HFFc6 (cell line): ENCODE measurements around the gene UGT1A7. TPM values are rescaled to one million over a fixed set of nuclear protein-coding genes. Genes with fewer than 3 reads are reported as not detected.

Experiments used
- DNase-seq: peaks from one replicate; pipeline ENCODE4 v3.0.0-alpha.2; 2018
- H3K27ac Mint-ChIP-seq: 2 replicates; pipeline ENCODE4 v1.8.0; 2020; ENCODE audit warnings: mild to moderate bottlenecking, mixed read lengths
- H3K27me3 Mint-ChIP-seq: 2 replicates; pipeline ENCODE4 v1.8.0; 2021; ENCODE audit warnings: mild to moderate bottlenecking, moderate library complexity, mixed read lengths; ENCODE audit not compliant: insufficient read depth
- H3K36me3 Mint-ChIP-seq: 2 replicates; pipeline ENCODE4 v1.8.0; 2021; ENCODE audit warnings: low read depth, mixed read lengths
- H3K4me1 Mint-ChIP-seq: 2 replicates; pipeline ENCODE4 v1.8.0; 2020; ENCODE audit warnings: low read depth, mixed read lengths
- H3K4me3 Mint-ChIP-seq: 2 replicates; pipeline ENCODE4 v1.8.0; 2020; ENCODE audit warnings: mild to moderate bottlenecking, moderate library complexity, mixed read lengths
- H3K9me3 Mint-ChIP-seq: 2 replicates; pipeline ENCODE4 v1.8.0; 2020; ENCODE audit warnings: mild to moderate bottlenecking, mixed read lengths
- total RNA-seq, 6 experiments: library from RNA; stranded (reverse); fragmentation: NEBNext Ultra II Directional; extraction: Animal tissue kit (Norgen Biotek cat#: 25700); gene quantifications; 2 replicates in 1 of 6; 3 replicates in 5 of 6; pipeline ENCODE4 v1.2.3, GENCODE V29; 2021
- TF ChIP-seq, protein P1 (sequence below): fragments of 200-600 bp; sonication (generic); IDR thresholded peaks from 2 replicates; pipeline ENCODE4 v1.5.0; 2021; ENCODE audit warnings: antibody characterized with exemption, mild to moderate bottlenecking

UGT1A7 gene
- total RNA-seq, 6 experiments from 2014 or later, result not detected

- no peaks in the 10 kb centered on the region for H3K9me3 Mint-ChIP-seq
- no peaks in the 10 kb centered on the region for H3K4me1 Mint-ChIP-seq
- H3K36me3 Mint-ChIP-seq, result no peaks in the 10 kb centered on the region
- DNase-seq, result no peak
- no peak overlapping the region for H3K27ac Mint-ChIP-seq
- H3K27me3 Mint-ChIP-seq, result peaks cover 20% of the 10 kb centered on the region
- H3K4me3 Mint-ChIP-seq, result no peak overlapping the region
- TF ChIP-seq, protein P1, sequence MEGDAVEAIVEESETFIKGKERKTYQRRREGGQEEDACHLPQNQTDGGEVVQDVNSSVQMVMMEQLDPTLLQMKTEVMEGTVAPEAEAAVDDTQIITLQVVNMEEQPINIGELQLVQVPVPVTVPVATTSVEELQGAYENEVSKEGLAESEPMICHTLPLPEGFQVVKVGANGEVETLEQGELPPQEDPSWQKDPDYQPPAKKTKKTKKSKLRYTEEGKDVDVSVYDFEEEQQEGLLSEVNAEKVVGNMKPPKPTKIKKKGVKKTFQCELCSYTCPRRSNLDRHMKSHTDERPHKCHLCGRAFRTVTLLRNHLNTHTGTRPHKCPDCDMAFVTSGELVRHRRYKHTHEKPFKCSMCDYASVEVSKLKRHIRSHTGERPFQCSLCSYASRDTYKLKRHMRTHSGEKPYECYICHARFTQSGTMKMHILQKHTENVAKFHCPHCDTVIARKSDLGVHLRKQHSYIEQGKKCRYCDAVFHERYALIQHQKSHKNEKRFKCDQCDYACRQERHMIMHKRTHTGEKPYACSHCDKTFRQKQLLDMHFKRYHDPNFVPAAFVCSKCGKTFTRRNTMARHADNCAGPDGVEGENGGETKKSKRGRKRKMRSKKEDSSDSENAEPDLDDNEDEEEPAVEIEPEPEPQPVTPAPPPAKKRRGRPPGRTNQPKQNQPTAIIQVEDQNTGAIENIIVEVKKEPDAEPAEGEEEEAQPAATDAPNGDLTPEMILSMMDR, result no peak
These were observed 135.7 kb downstream of the UGT1A7 start for GRCh38 chr2:233817361-233817911.

DNA sequence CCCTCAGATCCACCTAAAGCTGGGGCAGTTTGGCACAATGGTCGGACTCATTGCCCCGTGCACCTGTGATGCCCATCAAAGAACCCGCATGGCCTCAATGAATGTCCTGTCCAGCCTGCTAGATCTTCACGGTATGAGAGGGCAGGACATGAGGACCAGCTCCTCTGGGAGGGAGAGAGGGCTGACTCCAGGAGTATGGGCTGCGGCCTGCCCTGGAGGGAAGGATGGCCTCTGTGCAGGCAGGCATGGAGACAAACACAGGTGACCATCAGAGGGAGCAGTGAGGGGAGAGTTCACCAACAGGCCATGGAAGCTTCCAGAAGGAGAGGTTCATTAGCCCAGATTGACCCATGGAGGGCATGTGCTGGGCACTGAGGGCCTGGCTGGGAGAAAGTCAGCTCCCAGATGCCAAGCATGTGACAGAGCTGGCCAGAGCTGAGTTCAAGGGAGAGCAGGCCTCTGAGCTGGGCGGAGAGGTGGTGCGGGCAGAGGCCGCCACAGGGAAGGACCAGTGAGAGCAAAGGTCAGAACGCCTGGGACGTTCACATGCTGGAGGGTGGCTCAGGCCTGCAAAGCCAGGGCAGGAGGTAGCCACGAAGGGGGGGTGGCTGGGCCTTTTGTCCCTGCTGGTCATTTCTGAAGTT, 136.4 kb downstream of the UGT1A7 start:
- Mint-ChIP-seq H3K27ac (no peak overlapping the region), H3K36me3 (no peaks in the 10 kb centered on the region), H3K9me3 (no peaks in the 10 kb centered on the region), H3K27me3 (peaks cover 22% of the 10 kb centered on the region), H3K4me1 (no peaks in the 10 kb centered on the region), H3K4me3 (no peak overlapping the region)
- no peak for DNase-seq
- TF ChIP-seq, protein P1, result no peak

DNA sequence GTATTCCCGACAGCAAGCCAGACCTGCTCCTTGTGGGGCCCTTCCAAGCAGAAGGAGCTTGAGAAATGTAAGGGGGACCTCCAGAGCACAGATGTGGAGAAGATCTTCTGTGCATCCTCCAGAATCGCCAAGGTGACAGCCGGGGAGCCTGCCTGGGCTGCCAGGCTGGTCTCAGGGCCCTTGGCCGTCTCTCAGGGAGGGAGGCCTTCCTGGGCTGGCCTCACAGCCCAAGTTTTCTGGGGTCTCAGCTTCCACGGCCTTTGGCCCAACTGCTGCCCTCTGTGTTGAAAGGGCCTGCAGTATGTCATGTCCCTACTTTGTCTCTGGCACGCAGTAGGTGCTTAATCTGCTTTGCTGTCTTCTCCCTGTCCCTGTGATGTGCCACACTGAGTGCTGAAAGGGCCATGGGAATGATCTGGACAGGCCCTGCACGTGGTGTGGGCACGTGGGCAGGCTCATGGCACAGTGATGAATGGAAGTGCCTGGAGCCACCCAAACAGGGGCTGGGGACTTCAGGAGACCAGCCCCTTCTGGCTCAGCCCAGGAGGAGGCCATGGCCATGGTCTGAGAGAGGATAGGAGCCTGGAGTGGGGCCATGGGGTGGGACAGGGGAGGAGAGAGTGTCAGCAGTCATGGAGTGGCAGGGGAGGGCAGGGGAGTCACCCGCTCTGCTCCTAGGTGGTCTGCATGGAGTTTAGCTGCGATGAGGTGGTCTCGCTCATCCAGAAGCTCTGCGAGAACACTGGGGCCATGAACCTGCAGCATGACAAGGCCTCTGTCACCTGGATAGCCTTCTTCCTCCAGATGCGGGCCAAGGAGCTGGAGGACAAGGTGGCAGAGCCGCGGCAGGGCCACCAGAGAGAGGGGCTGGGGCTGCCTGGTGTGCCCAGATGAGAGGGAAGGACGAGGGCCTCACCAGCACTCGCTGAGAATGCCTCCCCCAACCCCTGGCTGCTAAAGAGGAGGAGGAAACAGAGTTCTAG, 137.2 kb downstream of the UGT1A7 start:
- no peaks in the 10 kb centered on the region for H3K4me1 Mint-ChIP-seq
- TF ChIP-seq, protein P1, result no peak
- no peak overlapping the region for H3K4me3 Mint-ChIP-seq

DNA sequence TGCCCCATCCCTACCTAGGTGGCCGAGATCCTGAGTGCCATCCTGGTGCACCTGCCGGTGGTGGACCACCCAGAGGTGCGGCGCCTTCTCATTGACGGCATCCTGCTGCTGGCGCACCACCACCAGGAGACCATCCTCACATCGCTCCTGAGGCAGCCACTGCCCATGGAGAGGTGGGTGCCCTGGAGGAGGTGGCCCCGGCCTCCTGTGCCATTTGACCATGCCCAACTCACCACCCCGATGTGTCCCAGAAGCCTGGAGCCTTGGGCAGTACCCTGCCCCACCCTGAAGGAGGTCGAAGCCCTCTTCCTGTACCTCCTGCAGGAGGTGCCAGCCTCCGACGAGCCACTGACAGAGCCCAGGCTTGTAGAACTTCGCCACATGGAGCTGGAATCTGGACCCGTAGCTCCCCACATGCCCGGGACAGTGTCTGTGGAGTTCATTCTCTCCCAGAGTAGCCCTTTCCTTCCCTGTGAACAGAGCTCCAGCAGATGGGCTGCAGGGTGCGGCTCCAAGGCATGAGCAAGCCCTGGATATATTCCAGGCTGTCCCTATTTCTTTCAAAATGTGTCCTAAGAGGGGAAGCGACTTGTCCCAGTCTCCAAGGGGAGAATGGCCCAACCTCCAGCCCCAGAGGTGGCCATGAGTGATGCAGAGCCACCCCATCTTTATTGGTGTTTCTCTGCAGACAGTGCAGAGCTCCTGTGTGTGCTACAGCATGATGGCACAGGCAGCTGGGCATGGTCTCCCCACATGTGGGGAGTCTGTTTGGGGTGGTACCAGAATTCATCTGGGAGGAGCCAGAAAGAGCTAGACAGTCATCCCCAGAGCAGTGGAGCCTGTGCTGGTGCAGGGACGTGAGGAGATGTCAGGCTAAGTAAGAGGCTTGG, 138.4 kb downstream of the UGT1A7 start:
- TF ChIP-seq, protein P1, result no peak
- H3K4me3 Mint-ChIP-seq, result no peak overlapping the region
- no peak for DNase-seq
- peaks cover 24% of the 10 kb centered on the region for H3K27me3 Mint-ChIP-seq
- no peak overlapping the region for H3K27ac Mint-ChIP-seq
- H3K4me1 Mint-ChIP-seq, result no peaks in the 10 kb centered on the region
- no peaks in the 10 kb centered on the region for H3K36me3 Mint-ChIP-seq
- H3K9me3 Mint-ChIP-seq, result no peaks in the 10 kb centered on the region

More for the DNA sequence above, 137.2 kb downstream of the UGT1A7 start:
- no peaks in the 10 kb centered on the region for H3K9me3 Mint-ChIP-seq
- H3K36me3 Mint-ChIP-seq, result no peaks in the 10 kb centered on the region
- peaks cover 23% of the 10 kb centered on the region for H3K27me3 Mint-ChIP-seq
- DNase-seq, result no peak
- no peak overlapping the region for H3K27ac Mint-ChIP-seq

GRCh38 chr2:233820774-233821105, 139.0 kb downstream of the UGT1A7 start:
- H3K4me1 Mint-ChIP-seq, result no peaks in the 10 kb centered on the region
- no peak overlapping the region for H3K4me3 Mint-ChIP-seq
- H3K36me3 Mint-ChIP-seq, result no peaks in the 10 kb centered on the region
- peaks cover 26% of the 10 kb centered on the region for H3K27me3 Mint-ChIP-seq
- TF ChIP-seq, protein P1, result no peak
- no peak for DNase-seq
- H3K27ac Mint-ChIP-seq, result no peak overlapping the region
- no peaks in the 10 kb centered on the region for H3K9me3 Mint-ChIP-seq
